ENCODE data around the gene RNF157.
A peak's percentile ranks its signal among the peaks of the same experiment; 100 is the strongest.

- TF ChIP-seq, protein P1, sequence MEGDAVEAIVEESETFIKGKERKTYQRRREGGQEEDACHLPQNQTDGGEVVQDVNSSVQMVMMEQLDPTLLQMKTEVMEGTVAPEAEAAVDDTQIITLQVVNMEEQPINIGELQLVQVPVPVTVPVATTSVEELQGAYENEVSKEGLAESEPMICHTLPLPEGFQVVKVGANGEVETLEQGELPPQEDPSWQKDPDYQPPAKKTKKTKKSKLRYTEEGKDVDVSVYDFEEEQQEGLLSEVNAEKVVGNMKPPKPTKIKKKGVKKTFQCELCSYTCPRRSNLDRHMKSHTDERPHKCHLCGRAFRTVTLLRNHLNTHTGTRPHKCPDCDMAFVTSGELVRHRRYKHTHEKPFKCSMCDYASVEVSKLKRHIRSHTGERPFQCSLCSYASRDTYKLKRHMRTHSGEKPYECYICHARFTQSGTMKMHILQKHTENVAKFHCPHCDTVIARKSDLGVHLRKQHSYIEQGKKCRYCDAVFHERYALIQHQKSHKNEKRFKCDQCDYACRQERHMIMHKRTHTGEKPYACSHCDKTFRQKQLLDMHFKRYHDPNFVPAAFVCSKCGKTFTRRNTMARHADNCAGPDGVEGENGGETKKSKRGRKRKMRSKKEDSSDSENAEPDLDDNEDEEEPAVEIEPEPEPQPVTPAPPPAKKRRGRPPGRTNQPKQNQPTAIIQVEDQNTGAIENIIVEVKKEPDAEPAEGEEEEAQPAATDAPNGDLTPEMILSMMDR (IDR thresholded peaks at IDR 0.05), result no peak
- TF ChIP-seq EP300 (IDR thresholded peaks at IDR 0.05) (no peak), POLR2A (IDR thresholded peaks at IDR 0.05) (no peak), POLR2AphosphoS5 (IDR thresholded peaks at IDR 0.05) (peak; percentile 79 to 92 (median 86))
Measured at GRCh38 chr17:76103274-76104139, 136.8 kb downstream of the RNF157 start, which contains the start of gene EXOC7.
